Loucy (cell line): ENCODE data around the gene INTS2.
A peak's percentile ranks its signal among the peaks of the same experiment; 100 is the strongest.
"Not testable (repeated sequence)": the region's sequence is repeated elsewhere in the genome, so short reads cannot be mapped to it uniquely, and the experiment has no call there.

ENCODE experiments used
- H2AFZ ChIP-seq: fragments of 200-600 bp; sonication (generic); 2 replicates; pipeline ENCODE4 v1.6.0; 2016; ENCODE audit warnings: antibody characterized with exemption, mild to moderate bottlenecking, low read length, moderate library complexity
- H3F3A ChIP-seq: fragments of 200-600 bp; 2 replicates; pipeline ENCODE4 v1.6.0; 2016; ENCODE audit warnings: antibody characterized with exemption, low read depth, mild to moderate bottlenecking
- H3K27me3 ChIP-seq: fragments of 200-600 bp; sonication (generic); 2 replicates; pipeline ENCODE4 v1.6.1; 2014; ENCODE audit warnings: low read length, mild to moderate bottlenecking; ENCODE audit not compliant: insufficient read depth, poor library complexity, severe bottlenecking
- H3K36me3 ChIP-seq: fragments of 200-600 bp; sonication (generic); 2 replicates; pipeline ENCODE4 v1.6.1; 2016; ENCODE audit warnings: low read length; ENCODE audit not compliant: insufficient read depth
- H3K4me1 ChIP-seq: fragments of 200-600 bp; sonication (generic); 2 replicates; pipeline ENCODE4 v1.5.1; 2014; ENCODE audit warnings: low read length, mild to moderate bottlenecking; ENCODE audit not compliant: insufficient read depth, poor library complexity, severe bottlenecking
- H3K4me2 ChIP-seq: fragments of 200-600 bp; sonication (generic); 2 replicates; pipeline ENCODE4 v1.6.0; 2014; ENCODE audit warnings: antibody characterized with exemption, low read length, low read depth, mild to moderate bottlenecking; ENCODE audit not compliant: poor library complexity, severe bottlenecking
- H3K4me3 ChIP-seq: fragments of 200-600 bp; sonication (generic); 2 replicates; pipeline ENCODE4 v1.5.1; 2014; ENCODE audit warnings: low read length, mild to moderate bottlenecking, mixed read lengths; ENCODE audit not compliant: poor library complexity, severe bottlenecking
- H3K79me2 ChIP-seq: fragments of 200-600 bp; sonication (generic); 2 replicates; pipeline ENCODE4 v1.6.1; 2014; ENCODE audit warnings: low read length; ENCODE audit not compliant: insufficient read depth
- H3K9ac ChIP-seq: fragments of 200-600 bp; sonication (generic); 2 replicates; pipeline ENCODE4 v1.6.0; 2014; ENCODE audit warnings: mild to moderate bottlenecking, low read depth, low read length, moderate library complexity; ENCODE audit not compliant: poor library complexity, severe bottlenecking
- H3K9me2 ChIP-seq: fragments of 200-600 bp; sonication (generic); replicated peaks from 2 replicates; pipeline ENCODE4 v1.6.1; 2016; ENCODE audit warnings: low read depth, low read length, mixed read lengths
- H3K9me3 ChIP-seq: fragments of 200-600 bp; sonication (generic); 2 replicates; pipeline ENCODE4 v1.6.1; 2014; ENCODE audit warnings: mild to moderate bottlenecking, antibody characterized with exemption, low read length, low read depth; ENCODE audit not compliant: insufficient read depth
- H4K20me1 ChIP-seq: fragments of 200-600 bp; sonication (generic); 2 replicates; pipeline ENCODE4 v1.6.0; 2014; ENCODE audit warnings: antibody characterized with exemption, low read length, mild to moderate bottlenecking; ENCODE audit not compliant: insufficient read depth, poor library complexity, severe bottlenecking
- EZH2phosphoT487 ChIP-seq: fragments of 200-600 bp; IDR thresholded peaks from 2 replicates; pipeline ENCODE4 v1.6.1; 2018; ENCODE audit warnings: antibody characterized with exemption, mild to moderate bottlenecking, moderate library complexity, borderline replicate concordance
- TF ChIP-seq, protein P1 (sequence below): fragments of 200-600 bp; sonication (generic); conservative IDR thresholded peaks from 2 replicates; pipeline ENCODE4 v1.5.1; 2014; ENCODE audit warnings: mild to moderate bottlenecking, antibody characterized with exemption, low read length

The INTS2 gene

DNA sequence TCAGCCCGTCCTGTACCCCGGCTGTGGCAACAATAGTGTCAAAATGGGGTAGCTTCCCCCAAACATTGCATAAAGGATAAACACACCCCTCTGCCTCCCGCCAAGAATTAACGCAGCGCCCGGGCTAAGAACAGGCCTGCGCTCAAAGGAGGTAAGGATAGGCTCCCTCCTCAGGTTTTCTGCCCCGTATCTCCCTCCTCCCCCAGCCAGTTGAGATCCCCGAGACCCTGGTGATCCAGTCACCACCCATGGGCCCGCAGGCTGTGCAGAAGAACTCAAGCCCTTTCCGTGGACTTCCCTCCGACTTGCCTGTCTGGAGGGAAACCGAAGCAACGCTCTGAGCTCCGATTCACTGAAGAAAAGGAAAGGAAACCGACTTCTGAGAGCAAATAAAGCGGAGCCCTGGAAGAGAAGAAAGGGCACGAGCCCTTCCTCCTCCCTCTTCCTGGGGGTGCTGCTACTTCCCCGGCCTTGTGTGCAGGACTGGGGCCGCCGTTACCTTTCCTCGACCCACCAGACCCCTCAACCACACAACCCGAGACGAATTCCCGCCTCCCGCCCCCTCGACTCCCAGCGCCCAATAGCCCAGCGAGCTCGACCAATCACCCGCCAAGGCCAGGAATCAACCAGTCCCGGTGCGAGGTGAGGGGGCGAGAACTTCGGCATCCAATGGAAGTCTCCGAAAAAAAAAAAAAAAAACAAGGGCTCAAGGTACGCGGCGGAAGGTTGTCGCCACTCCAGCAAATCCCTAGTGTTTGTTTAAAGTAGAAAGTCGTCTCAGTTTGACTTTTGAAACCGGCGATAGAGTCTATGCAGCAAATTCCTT lies 64.6 kb downstream of the INTS2 start, which contains the start of gene BRIP1:
TSS of gene BRIP1 (minus strand) at position 554 of the 826 bp plus-strand sequence. CDS start 1,989 bp downstream, outside the sequence.
- H4K20me1 ChIP-seq = peaks cover 9% of the 10 kb centered on the region
- H3K9ac ChIP-seq = peak within 1 kb of the TSS; percentile 79
- H2AFZ ChIP-seq = peak within 1 kb of the TSS; percentile 94
- peak within 1 kb of the TSS; percentile 90 for H3K4me2 ChIP-seq
- H3K79me2 ChIP-seq = peaks cover 43% of the 10 kb centered on the region
- H3K9me2 ChIP-seq = no peaks in the 10 kb centered on the region
- 0 out of 2 replicates have a peak, but pooled peaks cover 3% of the 10 kb centered on the region for H3F3A ChIP-seq
- no peak for TF ChIP-seq EZH2phosphoT487
- TF ChIP-seq, protein P1, sequence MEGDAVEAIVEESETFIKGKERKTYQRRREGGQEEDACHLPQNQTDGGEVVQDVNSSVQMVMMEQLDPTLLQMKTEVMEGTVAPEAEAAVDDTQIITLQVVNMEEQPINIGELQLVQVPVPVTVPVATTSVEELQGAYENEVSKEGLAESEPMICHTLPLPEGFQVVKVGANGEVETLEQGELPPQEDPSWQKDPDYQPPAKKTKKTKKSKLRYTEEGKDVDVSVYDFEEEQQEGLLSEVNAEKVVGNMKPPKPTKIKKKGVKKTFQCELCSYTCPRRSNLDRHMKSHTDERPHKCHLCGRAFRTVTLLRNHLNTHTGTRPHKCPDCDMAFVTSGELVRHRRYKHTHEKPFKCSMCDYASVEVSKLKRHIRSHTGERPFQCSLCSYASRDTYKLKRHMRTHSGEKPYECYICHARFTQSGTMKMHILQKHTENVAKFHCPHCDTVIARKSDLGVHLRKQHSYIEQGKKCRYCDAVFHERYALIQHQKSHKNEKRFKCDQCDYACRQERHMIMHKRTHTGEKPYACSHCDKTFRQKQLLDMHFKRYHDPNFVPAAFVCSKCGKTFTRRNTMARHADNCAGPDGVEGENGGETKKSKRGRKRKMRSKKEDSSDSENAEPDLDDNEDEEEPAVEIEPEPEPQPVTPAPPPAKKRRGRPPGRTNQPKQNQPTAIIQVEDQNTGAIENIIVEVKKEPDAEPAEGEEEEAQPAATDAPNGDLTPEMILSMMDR = no peak
- peaks cover 40% of the 10 kb centered on the region for H3K4me1 ChIP-seq
- no peaks in the 10 kb centered on the region for H3K27me3 ChIP-seq
- peak within 1 kb of the TSS; percentile 80 for H3K4me3 ChIP-seq
- peaks cover 12% of the 10 kb centered on the region; the same call in 1 of the 2 replicates for H3K36me3 ChIP-seq
- no peaks in the 10 kb centered on the region for H3K9me3 ChIP-seq

DNA sequence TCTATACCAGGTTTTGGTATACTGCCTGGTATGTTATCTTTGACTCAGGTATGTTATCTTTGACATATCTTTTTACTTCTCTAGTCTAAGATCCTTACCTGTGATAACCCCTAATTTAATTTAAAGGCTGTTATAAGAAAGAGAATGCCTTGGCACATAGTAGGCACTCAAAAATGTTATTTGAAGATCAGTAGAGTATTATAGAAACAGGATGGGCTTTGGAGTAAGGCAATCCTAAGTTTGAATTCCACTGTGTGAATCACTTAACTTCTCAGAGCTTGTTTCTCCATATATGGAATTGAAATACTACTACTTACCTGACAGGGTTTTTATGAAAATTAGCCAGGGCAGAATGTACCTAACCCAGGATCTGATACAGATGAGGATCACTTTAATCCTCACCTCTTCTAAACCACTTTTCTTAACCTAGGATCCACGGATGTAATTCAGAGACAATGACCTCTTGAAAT lies 65.6 kb downstream of the INTS2 start:
- TF ChIP-seq EZH2phosphoT487 = no peak
- TF ChIP-seq, protein P1 = no peak
- H3F3A ChIP-seq = 0 out of 2 replicates have a peak, but pooled peaks cover 3% of the 10 kb centered on the region
- peak overlapping the region; percentile 80 for H3K4me3 ChIP-seq
- no peak overlapping the region for H2AFZ ChIP-seq
- H3K36me3 ChIP-seq = peaks cover 5% of the 10 kb centered on the region; the same call in 1 of the 2 replicates
- no peaks in the 10 kb centered on the region for H3K9me2 ChIP-seq
- no peaks in the 10 kb centered on the region for H3K27me3 ChIP-seq
- peak overlapping the region; percentile 90 for H3K4me2 ChIP-seq
- H3K79me2 ChIP-seq = peaks cover 43% of the 10 kb centered on the region
- H3K9ac ChIP-seq = peak overlapping the region; percentile 79
- peaks cover 40% of the 10 kb centered on the region for H3K4me1 ChIP-seq
- no peaks in the 10 kb centered on the region for H3K9me3 ChIP-seq
- H4K20me1 ChIP-seq = peaks cover 9% of the 10 kb centered on the region

DNA sequence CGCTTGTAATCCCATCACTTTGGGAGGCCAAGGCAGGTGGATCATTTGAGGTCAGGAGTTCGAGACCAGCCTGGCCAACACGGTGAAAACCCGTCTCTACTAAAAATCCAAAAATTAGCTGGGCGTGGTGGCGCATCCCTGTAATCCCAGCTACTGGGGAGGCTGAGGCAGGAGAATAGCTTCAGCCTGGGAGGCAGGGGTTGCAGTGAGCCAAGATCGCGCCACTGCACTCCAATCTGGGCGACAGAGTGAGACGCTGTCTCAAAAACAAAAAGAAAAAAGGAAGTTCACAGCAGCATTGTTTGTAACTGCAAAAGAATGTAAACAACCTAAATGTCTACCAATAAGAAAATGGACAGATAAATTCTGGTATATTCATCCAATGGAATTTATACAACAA lies 67.4 kb downstream of the INTS2 start:
- not testable (repeated sequence) for H3K9me2 ChIP-seq, H4K20me1 ChIP-seq, H2AFZ ChIP-seq, H3K9me3 ChIP-seq, H3K27me3 ChIP-seq, H3F3A ChIP-seq
- peak overlapping the region; percentile 79 for H3K9ac ChIP-seq
- H3K79me2 ChIP-seq = peaks cover 56% of the 10 kb centered on the region
- peaks cover 51% of the 10 kb centered on the region for H3K4me1 ChIP-seq
- H3K4me2 ChIP-seq = peak overlapping the region; percentile 90
- H3K36me3 ChIP-seq = peaks cover 11% of the 10 kb centered on the region; the same call in 1 of the 2 replicates
- peak overlapping the region; percentile 80 for H3K4me3 ChIP-seq
